GM04504 (cell line): ENCODE results near the gene LRMDA.
A peak's percentile ranks its signal among the peaks of the same experiment; 100 is the strongest.

ENCODE experiments used
- DNase-seq: peaks from one replicate; pipeline ENCODE4 v3.0.0-alpha.2; 2012; ENCODE audit warnings: low read depth

LRMDA gene

GRCh38 chr10:75449382-75450074 is 18.1 kb downstream of the LRMDA start:
- DNase-seq: no peak

- no peak for DNase-seq
Observed at GRCh38 chr10:75450075-75450445, 18.6 kb downstream of the LRMDA start.

- no peak for DNase-seq
Observed at GRCh38 chr10:75450644-75451640, 19.5 kb downstream of the LRMDA start.

GRCh38 chr10:75451831-75452230 is 20.4 kb downstream of the LRMDA start:
- no peak for DNase-seq

- DNase-seq: no peak
Observed at GRCh38 chr10:75452997-75453396, 21.6 kb downstream of the LRMDA start.

- DNase-seq: no peak
Observed at GRCh38 chr10:75456122-75456521, 24.7 kb downstream of the LRMDA start.

GRCh38 chr10:75460059-75460458 is 28.6 kb downstream of the LRMDA start:
- no peak for DNase-seq

- DNase-seq: no peak
Observed at GRCh38 chr10:75461672-75462649, 30.5 kb downstream of the LRMDA start.

- no peak for DNase-seq
Observed at GRCh38 chr10:75462865-75463264, 31.4 kb downstream of the LRMDA start.

GRCh38 chr10:75464478-75465449 is 33.3 kb downstream of the LRMDA start:
- no peak for DNase-seq

- no peak for DNase-seq
Observed at GRCh38 chr10:75465450-75465827, 34.0 kb downstream of the LRMDA start.

GRCh38 chr10:75466001-75466400 is 34.6 kb downstream of the LRMDA start:
- no peak for DNase-seq

GRCh38 chr10:75466886-75467285 is 35.5 kb downstream of the LRMDA start:
- DNase-seq: no peak

GRCh38 chr10:75468612-75469005 is 37.2 kb downstream of the LRMDA start:
- DNase-seq: no peak

- peak; percentile 77 for DNase-seq
Observed at GRCh38 chr10:75469006-75469616, 37.7 kb downstream of the LRMDA start.

GRCh38 chr10:75470901-75471300 is 39.5 kb downstream of the LRMDA start:
- DNase-seq: peak; percentile 40

- DNase-seq: no peak
Observed at GRCh38 chr10:75472685-75473084, 41.3 kb downstream of the LRMDA start.

- DNase-seq: no peak
Observed at GRCh38 chr10:75474106-75474505, 42.7 kb downstream of the LRMDA start.

GRCh38 chr10:75475460-75476182 is 44.2 kb downstream of the LRMDA start:
- no peak for DNase-seq

GRCh38 chr10:75476569-75476968 is 45.1 kb downstream of the LRMDA start:
- no peak for DNase-seq
